SK-N-SH (cell line): Measurements from ENCODE around the gene TP73. TPM values are rescaled to one million over a fixed set of nuclear protein-coding genes. Genes with fewer than 3 reads are reported as not detected.

Experiments
- CTCF ChIA-PET: fragments of 300-600, 350-600 bp; formaldehyde crosslinking; extraction: SDS; loops from one replicate; lab custom pipeline; 2021; lab: Yijun Ruan, JAX
- POLR2A ChIA-PET: fragments of 350-600 bp; sonication (Branson Sonifier 250); formaldehyde crosslinking; extraction: SDS; loops from one replicate; lab custom pipeline; 2020; ENCODE audit warnings: antibody characterized with exemption, inconsistent platforms; lab: Yijun Ruan, JAX
- DNase-seq: peaks from one replicate; pipeline ENCODE4 v3.0.0; 2012
- H2AFZ ChIP-seq: fragments of 200-600 bp; sonication (generic); 2 replicates; pipeline ENCODE4 v1.8.1; 2016; ENCODE audit warnings: antibody characterized with exemption, mild to moderate bottlenecking, low read depth
- H3F3A ChIP-seq: fragments of 200-600 bp; sonication (generic); replicated peaks from 2 replicates; pipeline ENCODE3; 2016; ENCODE audit warnings: antibody characterized with exemption, mild to moderate bottlenecking; ENCODE audit not compliant: insufficient read depth
- H3K27ac ChIP-seq, 2 experiments: fragments of 200-500 bp in 1 of 2; fragments of 200-600 bp in 1 of 2; sonication (Bioruptor generic) in 1 of 2; sonication (generic), shearing (Covaris generic) in 1 of 2; 2 replicates each; pipeline versions ENCODE4 v1.5.1 to v1.6.1; 2014 to 2016; ENCODE audit warnings: low read depth in 2 of 2, inconsistent platforms in 1 of 2, low read length in 1 of 2, mild to moderate bottlenecking in 1 of 2, mixed read lengths in 1 of 2
- H3K27me3 ChIP-seq: fragments of 200-600 bp; sonication (generic), shearing (Covaris generic); 2 replicates; pipeline ENCODE4 v1.6.1; 2016; ENCODE audit warnings: mixed run types; ENCODE audit not compliant: insufficient read depth
- H3K36me3 ChIP-seq, 2 experiments: fragments of 200-500 bp in 1 of 2; fragments of 200-600 bp in 1 of 2; sonication (Bioruptor generic) in 1 of 2; sonication (generic) in 1 of 2; replicated peaks in 1 of 2; 2 replicates each; pipeline versions ENCODE3 to v1.5.1; 2014 to 2016; ENCODE audit warnings: low read length in 1 of 2, mild to moderate bottlenecking in 1 of 2; ENCODE audit not compliant: insufficient read depth in 2 of 2, control insufficient read depth in 1 of 2
- H3K4me1 ChIP-seq, 2 experiments: fragments of 200-500 bp in 1 of 2; fragments of 200-600 bp in 1 of 2; sonication (Bioruptor generic) in 1 of 2; sonication (generic), shearing (Covaris generic) in 1 of 2; 2 replicates each; pipeline versions ENCODE4 v1.5.1 to v1.6.1; 2014 to 2016; ENCODE audit warnings: low read depth in 1 of 2, low read length in 1 of 2, mixed run types in 1 of 2; ENCODE audit not compliant: insufficient read depth in 2 of 2, control insufficient read depth in 1 of 2
- H3K4me2 ChIP-seq: fragments of 200-600 bp; sonication (generic), shearing (Covaris generic); 2 replicates; pipeline ENCODE4 v1.6.1; 2017; ENCODE audit warnings: mixed run types
- H3K4me3 ChIP-seq, 2 experiments: fragments of 200-500 bp in 1 of 2; fragments of 200-600 bp in 1 of 2; sonication (Bioruptor generic) in 1 of 2; sonication (generic), shearing (Covaris generic) in 1 of 2; 2 replicates each; pipeline versions ENCODE4 v1.5.1 to v1.8.1; 2014 to 2016; ENCODE audit warnings: low read depth in 2 of 2, inconsistent platforms in 1 of 2, low read length in 1 of 2, mild to moderate bottlenecking in 1 of 2, mixed read lengths in 1 of 2, moderate library complexity in 1 of 2
- H3K79me2 ChIP-seq: fragments of 200-600 bp; sonication (generic); 2 replicates; pipeline ENCODE4 v1.8.1; 2017; ENCODE audit warnings: mild to moderate bottlenecking; ENCODE audit not compliant: insufficient read depth
- H3K9ac ChIP-seq: fragments of 200-600 bp; sonication (generic); 2 replicates; pipeline ENCODE4 v1.6.1; 2017; ENCODE audit warnings: mixed run types
- H3K9me2 ChIP-seq: fragments of 200-600 bp; sonication (generic); 2 replicates; pipeline ENCODE4 v1.6.1; 2017; ENCODE audit warnings: mixed run types
- H3K9me3 ChIP-seq: fragments of 200-600 bp; sonication (generic); 2 replicates; pipeline ENCODE4 v1.6.1; 2017; ENCODE audit warnings: mixed run types, mild to moderate bottlenecking, moderate library complexity
- H4K20me1 ChIP-seq: fragments of 200-600 bp; sonication (generic); 2 replicates; pipeline ENCODE4 v1.6.1; 2017; ENCODE audit warnings: mild to moderate bottlenecking, mixed run types; ENCODE audit not compliant: insufficient read depth
- CHD2 ChIP-seq: fragments of 150-350 bp; IDR thresholded peaks from 2 replicates; pipeline ENCODE4 v1.6.1; 2018; ENCODE audit warnings: low read length; ENCODE audit not compliant: partially characterized antibody
- FOXJ3 ChIP-seq: sonication (generic); formaldehyde crosslinking; IDR thresholded peaks from 2 replicates; pipeline ENCODE4 v1.5.1; 2020; ENCODE audit warnings: mild to moderate bottlenecking, missing genetic modification reagents
- FOXM1 ChIP-seq: IDR thresholded peaks from 2 replicates; pipeline ENCODE4 v1.4.0; 2012; ENCODE audit warnings: low read depth, mild to moderate bottlenecking
- NFIC ChIP-seq: IDR thresholded peaks from 2 replicates; pipeline ENCODE4 v1.4.0; 2012; ENCODE audit warnings: borderline replicate concordance
- POLR2AphosphoS5 ChIP-seq: IDR thresholded peaks from 2 replicates; pipeline ENCODE4 v1.6.1; 2012; ENCODE audit warnings: low read depth, low read length
- TAF1 ChIP-seq: IDR thresholded peaks from 2 replicates; pipeline ENCODE4 v1.6.1; 2012; ENCODE audit warnings: low read depth, mild to moderate bottlenecking, low read length, moderate library complexity, borderline replicate concordance
- WGBS: methylation state at CpG from one replicate; pipeline ENCODE4 v1.1.6; 2017; ENCODE audit warnings: low lambda C conversion rate; 5-methylcytosine and 5-hydroxymethylcytosine counted together
- polyA plus RNA-seq, 3 experiments: library from polyadenylated mRNA; depleted of rRNA; stranded (reverse); fragments of >200 nt; gene quantifications; 2 replicates each; pipeline ENCODE4 v1.2.3, GENCODE V29; 2012
- TF ChIP-seq, protein P1 (sequence below): fragments of 150-350 bp; IDR thresholded peaks from 2 replicates; pipeline ENCODE4 v1.6.1; 2017; ENCODE audit warnings: antibody characterized with exemption, low read length, low read depth, borderline replicate concordance
- TF ChIP-seq, protein P2 (sequence below): fragments of 200-600 bp; sonication (generic); IDR thresholded peaks from 2 replicates; pipeline ENCODE4 v1.6.1; 2017; ENCODE audit warnings: antibody characterized with exemption, mild to moderate bottlenecking, moderate library complexity
- TF ChIP-seq, protein P3 (sequence below): IDR thresholded peaks from 2 replicates; pipeline ENCODE4 v1.4.0; 2012; ENCODE audit warnings: low read depth, borderline replicate concordance
- TF ChIP-seq, protein P4 (sequence below): IDR thresholded peaks from 2 replicates; pipeline ENCODE4 v1.4.0; 2012; ENCODE audit warnings: low read depth, borderline replicate concordance
- TF ChIP-seq, protein P5 (sequence below): IDR thresholded peaks from 2 replicates; pipeline ENCODE4 v1.6.1; 2012; ENCODE audit warnings: mild to moderate bottlenecking, low read depth, low read length, moderate library complexity

The TP73 gene
- polyA plus RNA-seq, 1 of the 3 experiments (the other 2 are of a cell fraction), result 0.64 TPM

DNA sequence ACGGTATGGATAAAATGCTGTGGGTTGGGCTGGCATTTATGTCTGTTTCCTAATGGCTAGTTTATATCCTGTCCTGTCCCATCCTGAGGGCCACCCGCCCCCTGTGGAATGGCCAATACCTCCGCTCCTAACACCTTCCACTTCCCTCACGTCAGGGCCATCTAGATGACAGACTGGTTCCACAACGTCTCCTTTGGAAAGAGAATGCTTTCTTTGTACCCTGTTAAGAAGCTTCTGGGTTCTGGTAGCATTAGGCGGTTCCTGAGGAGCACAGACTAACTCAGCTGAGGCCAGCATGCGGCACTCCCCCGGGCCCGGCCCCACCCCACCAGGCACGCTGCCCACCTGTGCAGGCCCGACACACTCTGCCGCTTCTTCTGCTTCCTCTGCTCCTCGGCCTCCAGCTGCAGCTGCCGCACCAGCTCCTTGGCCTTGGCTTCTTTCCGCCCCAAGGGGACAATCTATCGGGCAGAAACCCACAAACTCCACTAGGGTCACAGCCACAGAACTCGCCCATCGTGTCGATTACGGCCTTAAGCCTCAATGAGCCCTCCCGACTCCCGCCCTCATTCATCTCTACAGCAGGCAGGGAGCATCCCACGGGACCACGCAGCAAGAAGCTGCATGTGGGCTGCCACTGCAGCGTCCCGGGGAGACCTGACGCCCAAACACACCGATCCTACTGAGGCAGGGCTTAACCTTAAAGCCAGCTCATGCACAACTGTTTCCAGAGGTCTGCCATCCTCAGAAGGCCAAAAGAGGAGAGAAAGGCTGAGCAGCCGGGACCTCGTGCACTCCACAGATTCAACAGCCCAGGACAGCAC is 131.5 kb downstream of the TP73 start:
- WGBS, result 97% methylated on average over 26 of the region's 30 CpGs
- Histone ChIP-seq H3K27ac (no peak overlapping the region), H3K9me2 (no peaks in the 10 kb centered on the region), H3K9ac (no peak overlapping the region), H3K9me3 (no peaks in the 10 kb centered on the region), H3K4me3 (no peak overlapping the region), H3K79me2 (peaks cover 18% of the 10 kb centered on the region; the same call in 1 of the 2 replicates), H3K27me3 (no peaks in the 10 kb centered on the region), H3K4me2 (no peak overlapping the region), H4K20me1 (peaks cover 16% of the 10 kb centered on the region; the same call in 1 of the 2 replicates), H2AFZ (no peak overlapping the region), H3K36me3 (peaks cover 12 to 69% of the 10 kb centered on the region in 2 experiments), H3K4me1 (peaks cover 0 to 2% of the 10 kb centered on the region in 2 experiments; a peak in 1 of 4 replicates), H3F3A (no peaks in the 10 kb centered on the region)
- DNase-seq, result no peak
- CTCF ChIA-PET, result interaction anchor here (2.0 to 2.9 kb wide), 2 partner anchors 8 to 59 kb away, joined by 4 to 13 read pairs; no protein-coding TSS in a partner anchor
- POLR2A ChIA-PET, result interaction anchor here (0.6 to 1.0 kb wide), 2 partner anchors 8 to 10 kb away, joined by 3 read pairs; no protein-coding TSS in a partner anchor
- no peak for TF ChIP-seq POLR2AphosphoS5
- TF ChIP-seq NFIC, result no peak
- TF ChIP-seq FOXM1, result no peak
- TF ChIP-seq, protein P1, sequence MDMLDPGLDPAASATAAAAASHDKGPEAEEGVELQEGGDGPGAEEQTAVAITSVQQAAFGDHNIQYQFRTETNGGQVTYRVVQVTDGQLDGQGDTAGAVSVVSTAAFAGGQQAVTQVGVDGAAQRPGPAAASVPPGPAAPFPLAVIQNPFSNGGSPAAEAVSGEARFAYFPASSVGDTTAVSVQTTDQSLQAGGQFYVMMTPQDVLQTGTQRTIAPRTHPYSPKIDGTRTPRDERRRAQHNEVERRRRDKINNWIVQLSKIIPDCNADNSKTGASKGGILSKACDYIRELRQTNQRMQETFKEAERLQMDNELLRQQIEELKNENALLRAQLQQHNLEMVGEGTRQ, result no peak
- TF ChIP-seq CHD2, result no peak
- TF ChIP-seq, protein P2, sequence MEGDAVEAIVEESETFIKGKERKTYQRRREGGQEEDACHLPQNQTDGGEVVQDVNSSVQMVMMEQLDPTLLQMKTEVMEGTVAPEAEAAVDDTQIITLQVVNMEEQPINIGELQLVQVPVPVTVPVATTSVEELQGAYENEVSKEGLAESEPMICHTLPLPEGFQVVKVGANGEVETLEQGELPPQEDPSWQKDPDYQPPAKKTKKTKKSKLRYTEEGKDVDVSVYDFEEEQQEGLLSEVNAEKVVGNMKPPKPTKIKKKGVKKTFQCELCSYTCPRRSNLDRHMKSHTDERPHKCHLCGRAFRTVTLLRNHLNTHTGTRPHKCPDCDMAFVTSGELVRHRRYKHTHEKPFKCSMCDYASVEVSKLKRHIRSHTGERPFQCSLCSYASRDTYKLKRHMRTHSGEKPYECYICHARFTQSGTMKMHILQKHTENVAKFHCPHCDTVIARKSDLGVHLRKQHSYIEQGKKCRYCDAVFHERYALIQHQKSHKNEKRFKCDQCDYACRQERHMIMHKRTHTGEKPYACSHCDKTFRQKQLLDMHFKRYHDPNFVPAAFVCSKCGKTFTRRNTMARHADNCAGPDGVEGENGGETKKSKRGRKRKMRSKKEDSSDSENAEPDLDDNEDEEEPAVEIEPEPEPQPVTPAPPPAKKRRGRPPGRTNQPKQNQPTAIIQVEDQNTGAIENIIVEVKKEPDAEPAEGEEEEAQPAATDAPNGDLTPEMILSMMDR, result no peak
- TF ChIP-seq, protein P3, sequence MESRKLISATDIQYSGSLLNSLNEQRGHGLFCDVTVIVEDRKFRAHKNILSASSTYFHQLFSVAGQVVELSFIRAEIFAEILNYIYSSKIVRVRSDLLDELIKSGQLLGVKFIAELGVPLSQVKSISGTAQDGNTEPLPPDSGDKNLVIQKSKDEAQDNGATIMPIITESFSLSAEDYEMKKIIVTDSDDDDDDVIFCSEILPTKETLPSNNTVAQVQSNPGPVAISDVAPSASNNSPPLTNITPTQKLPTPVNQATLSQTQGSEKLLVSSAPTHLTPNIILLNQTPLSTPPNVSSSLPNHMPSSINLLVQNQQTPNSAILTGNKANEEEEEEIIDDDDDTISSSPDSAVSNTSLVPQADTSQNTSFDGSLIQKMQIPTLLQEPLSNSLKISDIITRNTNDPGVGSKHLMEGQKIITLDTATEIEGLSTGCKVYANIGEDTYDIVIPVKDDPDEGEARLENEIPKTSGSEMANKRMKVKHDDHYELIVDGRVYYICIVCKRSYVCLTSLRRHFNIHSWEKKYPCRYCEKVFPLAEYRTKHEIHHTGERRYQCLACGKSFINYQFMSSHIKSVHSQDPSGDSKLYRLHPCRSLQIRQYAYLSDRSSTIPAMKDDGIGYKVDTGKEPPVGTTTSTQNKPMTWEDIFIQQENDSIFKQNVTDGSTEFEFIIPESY, result no peak
- TF ChIP-seq FOXJ3 (CRISPR knock-in tag), result no peak

DNA sequence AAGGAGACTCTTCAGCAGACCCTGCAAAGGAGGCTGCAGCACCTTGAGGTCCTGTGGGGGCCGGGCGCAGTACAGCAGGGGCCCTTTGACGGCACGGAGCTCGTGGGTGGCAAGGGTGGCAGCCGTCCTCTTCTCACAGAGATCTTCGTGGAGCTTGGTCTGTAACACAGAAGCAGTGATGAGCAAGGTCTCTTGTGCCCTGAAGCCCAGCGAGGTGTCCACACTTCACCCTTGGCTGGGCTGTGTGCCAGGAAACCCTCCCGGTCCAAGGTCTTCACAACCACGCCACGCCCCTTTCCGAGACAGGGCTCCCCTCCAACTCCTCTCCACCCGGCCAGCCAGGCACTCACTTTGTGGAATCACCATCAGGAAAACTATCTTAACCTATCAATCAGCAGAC is 132.7 kb downstream of the TP73 start:
- Histone ChIP-seq H3K4me2 (no peak overlapping the region), H2AFZ (no peak overlapping the region), H3K9ac (no peak overlapping the region), H3K4me1 (no peaks in the 10 kb centered on the region), H3K27me3 (no peaks in the 10 kb centered on the region), H3K36me3 (peaks cover 12 to 62% of the 10 kb centered on the region in 2 experiments), H3F3A (no peaks in the 10 kb centered on the region), H3K9me2 (no peaks in the 10 kb centered on the region), H3K9me3 (no peaks in the 10 kb centered on the region), H3K79me2 (peaks cover 30% of the 10 kb centered on the region; the same call in 1 of the 2 replicates), H3K27ac (no peak overlapping the region), H4K20me1 (peaks cover 25% of the 10 kb centered on the region), H3K4me3 (no peak overlapping the region)
- no peak for DNase-seq
- TF ChIP-seq, protein P4, sequence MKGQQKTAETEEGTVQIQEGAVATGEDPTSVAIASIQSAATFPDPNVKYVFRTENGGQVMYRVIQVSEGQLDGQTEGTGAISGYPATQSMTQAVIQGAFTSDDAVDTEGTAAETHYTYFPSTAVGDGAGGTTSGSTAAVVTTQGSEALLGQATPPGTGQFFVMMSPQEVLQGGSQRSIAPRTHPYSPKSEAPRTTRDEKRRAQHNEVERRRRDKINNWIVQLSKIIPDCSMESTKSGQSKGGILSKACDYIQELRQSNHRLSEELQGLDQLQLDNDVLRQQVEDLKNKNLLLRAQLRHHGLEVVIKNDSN, result no peak
- TF ChIP-seq TAF1, result no peak
- TF ChIP-seq, protein P5, sequence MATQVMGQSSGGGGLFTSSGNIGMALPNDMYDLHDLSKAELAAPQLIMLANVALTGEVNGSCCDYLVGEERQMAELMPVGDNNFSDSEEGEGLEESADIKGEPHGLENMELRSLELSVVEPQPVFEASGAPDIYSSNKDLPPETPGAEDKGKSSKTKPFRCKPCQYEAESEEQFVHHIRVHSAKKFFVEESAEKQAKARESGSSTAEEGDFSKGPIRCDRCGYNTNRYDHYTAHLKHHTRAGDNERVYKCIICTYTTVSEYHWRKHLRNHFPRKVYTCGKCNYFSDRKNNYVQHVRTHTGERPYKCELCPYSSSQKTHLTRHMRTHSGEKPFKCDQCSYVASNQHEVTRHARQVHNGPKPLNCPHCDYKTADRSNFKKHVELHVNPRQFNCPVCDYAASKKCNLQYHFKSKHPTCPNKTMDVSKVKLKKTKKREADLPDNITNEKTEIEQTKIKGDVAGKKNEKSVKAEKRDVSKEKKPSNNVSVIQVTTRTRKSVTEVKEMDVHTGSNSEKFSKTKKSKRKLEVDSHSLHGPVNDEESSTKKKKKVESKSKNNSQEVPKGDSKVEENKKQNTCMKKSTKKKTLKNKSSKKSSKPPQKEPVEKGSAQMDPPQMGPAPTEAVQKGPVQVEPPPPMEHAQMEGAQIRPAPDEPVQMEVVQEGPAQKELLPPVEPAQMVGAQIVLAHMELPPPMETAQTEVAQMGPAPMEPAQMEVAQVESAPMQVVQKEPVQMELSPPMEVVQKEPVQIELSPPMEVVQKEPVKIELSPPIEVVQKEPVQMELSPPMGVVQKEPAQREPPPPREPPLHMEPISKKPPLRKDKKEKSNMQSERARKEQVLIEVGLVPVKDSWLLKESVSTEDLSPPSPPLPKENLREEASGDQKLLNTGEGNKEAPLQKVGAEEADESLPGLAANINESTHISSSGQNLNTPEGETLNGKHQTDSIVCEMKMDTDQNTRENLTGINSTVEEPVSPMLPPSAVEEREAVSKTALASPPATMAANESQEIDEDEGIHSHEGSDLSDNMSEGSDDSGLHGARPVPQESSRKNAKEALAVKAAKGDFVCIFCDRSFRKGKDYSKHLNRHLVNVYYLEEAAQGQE, result no peak
- ChIA-PET CTCF (interaction anchor here (0.6 to 2.9 kb wide), 4 partner anchors 9 to 118 kb away, joined by 3 to 13 read pairs (median 4); no protein-coding TSS in a partner anchor), POLR2A (no interaction called here)
- WGBS, result 76% methylated on average over 2 of the region's 13 CpGs
